NCI-H1436 treated with DMSO at 0.1 percent for 48 hours (cell line): Measurements from ENCODE around the gene TFPI.
"Not testable (repeated sequence)": the region's sequence is repeated elsewhere in the genome, so short reads cannot be mapped to it uniquely, and the experiment has no call there.

Experiments
- DNase-seq: peaks from one replicate; lab custom pipeline; 2025; lab: John Stamatoyannopoulos, UW

Gene TFPI

DNA sequence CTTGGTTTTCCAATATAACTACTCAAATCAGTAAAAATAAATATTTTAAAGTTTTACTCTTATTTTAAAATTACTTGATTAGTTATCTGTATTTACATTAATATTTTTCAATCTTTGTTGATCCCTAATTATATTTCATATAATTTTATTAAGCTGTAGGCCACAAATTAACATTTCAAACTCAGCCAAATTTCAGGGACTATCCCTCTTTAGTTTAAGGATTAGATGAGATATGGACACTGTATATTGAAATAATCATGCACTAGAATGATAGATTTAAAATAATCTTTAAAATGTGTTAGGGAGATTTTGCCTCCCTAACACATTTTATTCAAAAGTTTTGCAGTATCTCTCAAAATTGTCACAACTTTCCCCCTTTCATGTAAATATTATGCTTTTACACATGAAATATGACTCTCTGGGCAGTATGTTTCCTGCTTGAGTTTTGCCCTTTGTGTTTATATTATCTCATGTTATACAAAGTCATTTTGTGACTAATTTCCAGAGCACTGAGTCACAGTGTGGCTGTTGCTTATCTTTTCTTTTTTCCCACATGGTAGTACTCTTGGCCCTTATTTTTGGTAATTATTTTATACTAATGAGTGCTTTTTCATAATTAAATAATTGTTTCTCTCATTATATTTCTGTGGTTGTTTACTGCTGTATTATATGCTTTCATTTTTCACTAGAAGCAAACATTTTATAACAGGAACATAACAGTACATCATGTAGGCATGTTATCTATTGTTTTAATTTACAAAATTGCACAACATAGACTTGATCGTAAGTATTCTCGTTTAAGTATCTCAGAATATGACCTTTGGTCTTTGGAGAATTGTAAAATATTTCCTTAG, 1.2 kb downstream of the TFPI start:
- no peak for DNase-seq

DNA sequence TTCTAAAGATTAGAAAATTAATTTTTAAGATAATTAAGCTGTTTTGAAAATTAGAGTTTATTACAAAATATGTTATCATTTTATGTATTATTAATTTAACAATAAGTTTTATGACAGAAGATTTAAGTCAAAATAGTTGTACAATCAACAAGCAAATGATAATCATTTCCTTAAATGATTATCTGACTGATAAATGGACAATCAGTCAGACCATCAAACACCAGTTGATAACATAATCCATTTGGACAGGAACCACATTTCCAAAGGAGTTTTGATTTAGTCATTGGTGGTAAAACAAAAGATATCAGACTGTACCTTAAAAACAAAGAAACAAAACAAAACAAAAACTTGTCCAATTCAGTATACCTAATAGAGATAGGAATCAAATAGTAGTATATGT, 1.9 kb downstream of the TFPI start:
- DNase-seq = no peak

DNA sequence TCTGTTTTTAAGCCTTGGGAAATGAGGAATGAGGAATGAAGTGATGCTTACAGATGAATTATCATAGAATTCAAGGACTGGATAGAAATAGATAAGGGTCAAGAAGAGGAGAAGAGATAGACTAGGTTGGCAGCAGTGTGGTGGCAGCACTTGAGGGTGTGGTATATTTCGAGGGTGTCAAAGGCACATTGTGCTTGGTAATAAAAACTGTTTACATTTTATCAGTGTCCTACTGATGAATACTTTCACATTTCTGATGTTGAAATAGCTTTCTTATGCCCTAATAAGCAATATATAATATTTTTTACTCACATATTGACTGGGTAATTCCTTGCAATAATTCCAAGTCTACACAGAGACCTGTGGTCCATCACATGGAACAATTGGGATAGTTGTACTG, 3.4 kb downstream of the TFPI start:
- DNase-seq = no peak

- DNase-seq = no peak
These were observed 4.2 kb downstream of the TFPI start for GRCh38 chr2:187549951-187550555.

DNA sequence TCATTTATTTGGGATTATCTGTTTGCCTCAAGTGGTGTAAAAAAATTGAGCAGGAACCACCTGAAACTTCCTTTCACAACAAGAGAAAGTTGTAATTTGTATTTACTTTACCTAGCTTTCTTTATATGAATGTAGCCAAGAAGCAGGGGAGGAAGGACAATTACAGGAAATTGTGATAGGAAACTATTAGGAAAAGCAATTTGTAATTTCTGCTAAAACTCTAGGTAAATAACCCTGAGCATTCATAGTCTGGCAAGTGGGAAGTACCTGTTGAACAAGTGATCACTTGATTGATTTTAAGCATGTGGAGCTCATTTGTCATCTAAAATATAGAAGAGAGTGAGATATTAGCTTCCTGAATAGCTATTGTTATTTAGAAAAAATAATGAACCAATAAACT, 5.0 kb downstream of the TFPI start:
- no peak for DNase-seq

- DNase-seq = no peak
These were observed 5.6 kb downstream of the TFPI start for GRCh38 chr2:187548656-187549055.

GRCh38 chr2:187547353-187547979, 6.8 kb downstream of the TFPI start:
- no peak for DNase-seq

- DNase-seq = no peak
These were observed 7.4 kb downstream of the TFPI start for GRCh38 chr2:187546762-187547333.

GRCh38 chr2:187545238-187545751, 8.9 kb downstream of the TFPI start:
- no peak for DNase-seq

GRCh38 chr2:187544371-187545080, 9.7 kb downstream of the TFPI start:
- no peak for DNase-seq

DNA sequence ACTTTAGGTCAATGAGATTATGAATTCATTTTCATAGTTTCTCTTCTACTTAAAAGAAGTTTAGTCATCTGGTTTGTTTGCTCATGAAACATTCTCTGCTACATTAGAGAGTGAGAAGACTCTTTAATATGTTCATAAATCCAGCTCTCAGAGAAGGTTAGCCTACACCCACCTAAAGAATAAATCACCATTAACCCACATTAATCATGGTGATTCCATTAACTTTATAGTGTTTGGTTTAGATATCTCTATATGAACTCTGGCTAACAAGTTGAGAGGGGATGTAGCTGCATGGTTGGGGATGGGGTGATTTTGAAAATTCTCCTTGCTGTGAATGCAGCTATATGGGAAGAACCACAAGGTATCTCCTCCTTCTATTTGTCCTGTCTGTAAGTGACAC, 10.7 kb downstream of the TFPI start:
- no peak for DNase-seq

- DNase-seq = no peak
These were observed 12.1 kb downstream of the TFPI start for GRCh38 chr2:187542123-187542522.

- DNase-seq = no peak
These were observed 12.8 kb downstream of the TFPI start for GRCh38 chr2:187541086-187542085.

DNA sequence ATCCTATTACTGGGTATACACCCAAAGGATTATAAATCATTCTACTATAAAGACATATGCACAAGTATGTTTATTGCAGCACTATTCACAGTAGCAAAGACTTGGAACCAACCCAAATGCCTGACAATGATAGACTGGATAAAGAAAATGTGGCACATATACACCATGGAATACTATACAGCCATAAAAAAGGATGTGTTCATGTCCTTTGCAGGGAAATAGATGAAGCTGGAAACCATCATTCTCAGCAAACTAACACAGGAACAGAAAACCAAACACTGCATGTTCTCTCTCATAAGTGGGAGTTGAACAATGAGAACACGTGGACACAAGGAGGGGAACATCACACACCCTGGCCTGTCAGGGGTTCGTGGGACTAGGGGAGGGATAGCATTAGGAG, 16.0 kb downstream of the TFPI start:
- not testable (repeated sequence) for DNase-seq

DNA sequence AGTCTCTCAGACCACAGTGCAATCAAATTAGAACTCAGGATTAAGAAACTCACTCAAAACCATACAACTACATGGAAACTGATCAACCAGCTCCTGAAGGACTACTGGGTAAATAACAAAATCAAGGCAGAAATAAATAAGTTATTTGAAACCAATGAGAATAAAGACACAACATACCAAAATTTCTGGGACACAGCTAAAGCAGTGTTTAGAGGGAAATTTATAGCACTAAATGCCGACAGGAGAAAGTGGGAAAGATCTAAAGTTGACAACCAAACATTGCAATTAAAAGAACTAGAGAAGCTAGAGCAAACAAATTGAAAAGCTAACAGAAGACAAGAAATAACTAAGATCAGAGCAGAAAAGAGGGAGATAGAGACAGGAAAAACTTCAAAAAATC, 18.9 kb downstream of the TFPI start:
- not testable (repeated sequence) for DNase-seq

DNA sequence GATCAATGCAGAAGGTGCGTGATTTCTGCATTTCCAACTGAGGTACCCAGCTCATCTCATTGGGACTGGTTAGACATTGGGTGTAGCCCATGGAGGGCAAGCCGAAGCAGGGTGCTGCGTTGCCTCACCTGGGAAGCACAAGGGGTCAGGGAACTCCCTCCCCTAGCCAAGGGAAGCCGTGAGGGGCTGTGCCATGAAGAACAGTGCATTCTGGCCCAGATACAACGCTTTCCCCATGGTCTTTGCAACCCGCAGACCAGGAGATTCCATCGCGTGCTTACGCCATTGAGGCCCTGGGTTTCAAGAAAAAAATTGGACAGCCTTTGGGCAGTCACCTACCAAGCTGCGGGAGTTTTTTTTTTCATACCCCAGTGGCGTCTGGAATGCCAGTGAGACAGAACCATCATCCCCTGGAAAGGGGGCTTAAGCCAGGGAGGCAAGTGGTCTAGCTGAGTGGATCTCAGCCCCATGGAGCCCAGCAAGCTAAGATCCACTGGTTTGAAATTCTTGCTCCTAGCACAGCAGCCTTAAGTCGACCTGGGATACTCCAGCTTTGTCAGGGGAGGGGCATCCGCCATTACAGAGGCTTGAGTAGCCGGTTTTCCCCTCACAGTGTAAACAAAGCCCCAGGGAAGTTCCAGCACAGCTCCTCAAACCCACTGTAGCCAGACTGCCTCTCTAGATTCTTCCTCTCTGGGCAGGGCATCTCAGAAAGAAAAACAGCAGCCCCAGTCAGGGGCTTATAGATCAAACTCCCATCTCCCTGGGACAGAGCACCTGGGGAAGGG, 21.7 kb downstream of the TFPI start:
- DNase-seq = no peak

DNA sequence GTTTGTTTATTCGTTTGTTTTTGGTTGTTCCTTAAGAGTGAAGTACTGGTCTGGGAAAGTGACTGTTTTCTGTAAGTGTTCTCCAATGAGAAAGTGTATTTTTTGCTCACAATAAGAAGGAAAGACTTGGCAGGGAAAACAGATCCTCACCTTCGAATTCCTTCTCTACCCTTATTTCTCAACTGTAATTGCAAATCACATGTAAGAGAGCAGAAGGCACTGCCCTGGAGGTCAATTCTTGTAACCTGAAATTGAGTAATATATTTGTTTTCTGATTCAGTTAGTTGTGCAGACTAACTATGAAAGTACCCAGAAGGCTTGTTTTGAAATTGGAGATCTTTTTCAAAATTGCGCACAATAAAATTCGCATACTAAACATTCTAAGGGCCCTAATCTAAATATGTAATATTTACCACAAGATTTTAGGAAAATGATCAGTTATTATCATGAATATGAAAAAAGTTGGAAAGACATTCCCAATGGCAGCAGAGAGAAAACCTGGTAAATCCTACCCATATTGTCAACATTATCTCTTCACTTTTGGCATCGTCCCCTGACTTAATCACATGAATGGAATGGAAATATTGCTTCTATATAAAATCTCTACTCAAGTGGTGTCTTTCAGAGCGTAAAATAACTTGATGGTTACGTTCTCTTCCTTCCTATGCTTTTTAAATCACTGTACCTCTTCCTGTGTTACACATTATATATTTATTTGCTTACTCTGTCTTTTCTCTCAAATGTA, 24.1 kb downstream of the TFPI start:
- DNase-seq = no peak

DNA sequence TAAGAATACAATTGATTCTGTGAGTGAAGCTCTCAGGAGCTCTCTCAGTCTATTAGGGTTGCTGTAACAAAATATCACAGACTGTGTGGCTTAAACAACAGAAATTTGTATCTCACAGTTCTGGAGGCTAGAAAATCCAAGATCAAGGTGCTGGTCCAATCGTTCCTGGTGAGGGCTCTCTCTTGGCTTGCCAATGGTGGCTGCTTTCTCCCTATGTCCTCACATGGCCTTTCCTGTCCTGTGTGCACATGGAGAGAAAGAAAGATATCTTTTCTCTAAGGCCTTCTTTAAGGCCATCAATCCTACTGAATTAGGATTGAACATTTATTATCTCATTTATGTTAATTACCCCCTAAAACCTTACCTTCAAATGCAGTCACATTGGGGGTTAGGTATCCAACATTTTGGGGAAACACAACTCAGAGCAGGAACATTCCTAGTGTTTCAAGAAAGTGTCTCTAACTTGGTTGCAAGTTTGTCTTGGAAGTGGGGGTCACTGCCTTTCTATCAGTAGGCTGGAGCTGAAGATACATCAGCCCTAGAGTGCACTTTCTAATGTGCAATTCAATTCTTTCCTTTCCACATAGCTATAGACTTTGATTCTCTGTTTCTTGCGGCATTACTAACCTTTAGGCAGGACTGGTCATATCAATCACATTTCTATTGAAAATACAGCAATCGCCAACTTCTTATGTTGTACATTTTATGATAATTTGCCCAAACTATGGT, 24.8 kb downstream of the TFPI start:
- no peak for DNase-seq

DNA sequence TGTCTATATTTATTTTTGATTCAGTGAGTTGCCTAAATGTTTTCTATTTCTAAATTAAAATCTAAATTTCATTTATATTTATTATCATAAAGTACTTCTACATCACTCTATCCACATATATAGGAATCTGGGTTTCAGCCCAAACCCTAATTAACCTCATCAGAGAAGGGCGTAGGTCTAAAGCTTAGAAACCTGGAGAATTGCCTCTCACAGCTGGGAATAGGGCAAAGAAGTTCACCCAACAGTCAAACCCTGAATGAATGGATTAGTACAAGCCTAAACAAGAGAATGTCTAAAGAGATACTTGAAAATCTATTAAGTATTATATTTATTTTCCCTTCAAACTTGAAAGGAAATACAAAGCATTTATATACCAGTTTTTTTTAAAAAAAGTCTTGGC, 26.2 kb downstream of the TFPI start:
- DNase-seq = no peak
